ENCODE measurements around the gene TMEM201.

- TF ChIP-seq CTCF (conservative IDR thresholded peaks at IDR 0.05) = no peak
- no peak for TF ChIP-seq EZH2 (IDR thresholded peaks at IDR 0.05; ENCODE audit: low read depth)
These were observed 37.5 kb downstream of the TMEM201 start for GRCh38 chr1:9626201-9626608.

Data from PC-9 (cell line).